Measurements from ENCODE around the gene MARCHF3.
"Not testable (repeated sequence)": the region's sequence is repeated elsewhere in the genome, so short reads cannot be mapped to it uniquely, and the experiment has no call there.

The MARCHF3 gene

DNA sequence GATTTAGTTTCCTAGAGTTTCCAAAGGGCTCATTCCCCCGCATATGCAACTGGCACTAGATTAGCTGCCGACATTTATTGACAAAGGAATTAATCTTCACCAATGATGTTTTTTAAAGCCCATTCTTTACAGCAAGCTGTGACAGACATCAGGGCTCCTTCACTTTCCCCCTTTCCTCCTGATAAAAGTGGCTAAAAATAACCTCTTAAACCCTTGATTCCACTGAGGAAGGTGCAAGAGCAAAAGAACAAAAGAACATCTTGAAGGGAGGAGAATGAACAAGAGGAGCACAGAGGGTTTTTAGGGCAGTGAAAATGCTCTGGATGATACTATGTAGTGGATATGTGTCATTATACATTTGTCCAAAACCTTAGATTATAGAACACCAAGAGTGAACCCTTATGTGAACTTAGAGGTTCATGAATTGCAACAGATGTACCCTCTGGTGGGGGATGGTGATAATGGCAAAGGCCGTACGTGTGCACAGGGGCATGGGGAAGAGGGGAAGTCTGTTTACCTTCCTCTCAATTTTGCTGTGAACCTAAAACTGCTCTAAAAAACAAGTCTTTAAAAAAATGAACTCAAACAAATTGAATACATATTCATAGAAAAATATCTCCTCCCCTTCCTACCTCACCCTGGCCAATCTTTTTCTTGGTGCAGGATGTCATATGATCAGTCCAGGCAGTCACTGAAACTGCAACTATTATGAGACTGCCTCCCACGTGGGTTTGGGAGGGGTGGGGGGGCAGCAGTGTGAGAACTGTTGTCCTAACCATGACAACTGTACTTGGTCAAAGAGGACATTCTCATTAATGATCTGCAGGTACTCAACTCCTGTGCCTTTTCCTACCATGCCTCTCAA, 83.0 kb downstream of the MARCHF3 start:
- DNase-seq: no peak

DNA sequence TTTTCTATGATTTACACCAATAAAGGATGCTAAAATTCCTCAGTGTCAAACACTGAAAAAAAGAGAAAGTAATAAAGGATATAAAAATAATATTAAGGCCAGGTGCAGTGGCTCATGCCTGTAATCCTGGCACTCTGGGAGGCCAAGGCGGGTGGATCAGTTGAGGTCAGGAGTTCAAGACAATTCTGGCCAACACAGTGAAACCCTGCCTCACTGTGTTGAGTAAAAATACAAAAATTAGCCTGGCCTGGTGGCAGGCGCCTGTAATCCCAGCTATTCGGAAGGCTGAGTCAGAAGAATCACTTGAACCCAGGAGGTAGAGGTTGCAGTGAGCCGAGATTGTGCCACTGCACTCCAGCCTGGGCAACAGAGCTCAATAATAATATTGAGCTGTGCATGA, 87.5 kb downstream of the MARCHF3 start:
- DNase-seq: not testable (repeated sequence)

DNA sequence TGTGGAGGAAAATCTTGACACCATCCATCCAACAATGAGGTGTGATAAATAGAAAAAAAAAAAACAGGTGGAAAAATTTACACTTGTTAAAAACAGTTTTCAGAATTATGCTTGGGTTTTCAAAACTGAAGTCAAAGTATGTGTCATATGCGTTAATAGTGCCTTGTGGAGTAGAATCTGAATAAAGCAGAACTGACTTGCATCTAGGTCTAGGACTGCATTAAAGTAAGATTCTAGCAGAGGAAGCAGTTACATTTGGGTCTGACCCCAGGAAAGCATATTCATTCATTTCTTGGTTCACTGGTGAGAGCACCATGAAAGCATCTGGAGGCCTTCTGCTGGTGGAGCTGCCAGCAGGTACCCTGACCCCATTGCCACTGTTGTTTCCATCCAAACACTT, 89.0 kb downstream of the MARCHF3 start:
- no peak for DNase-seq

DNA sequence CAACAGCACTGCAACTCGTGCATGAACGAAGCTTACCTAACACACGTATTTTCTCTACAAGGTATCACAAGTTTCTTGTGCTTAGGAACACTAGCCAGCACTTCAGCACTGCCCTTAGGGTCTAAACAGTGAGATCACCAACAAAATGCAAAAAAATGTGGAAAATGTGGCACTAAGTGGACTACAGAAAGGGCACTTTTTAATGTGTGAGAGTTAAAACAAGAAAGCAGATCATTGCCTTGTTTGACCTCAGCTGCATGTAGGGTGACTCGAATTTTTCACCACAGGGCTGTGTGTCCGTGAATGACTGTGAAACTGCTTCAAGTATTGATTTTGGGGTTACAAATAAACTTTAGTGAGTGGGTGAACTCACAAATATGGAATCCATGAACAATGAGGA, 90.5 kb downstream of the MARCHF3 start:
- no peak for DNase-seq

DNA sequence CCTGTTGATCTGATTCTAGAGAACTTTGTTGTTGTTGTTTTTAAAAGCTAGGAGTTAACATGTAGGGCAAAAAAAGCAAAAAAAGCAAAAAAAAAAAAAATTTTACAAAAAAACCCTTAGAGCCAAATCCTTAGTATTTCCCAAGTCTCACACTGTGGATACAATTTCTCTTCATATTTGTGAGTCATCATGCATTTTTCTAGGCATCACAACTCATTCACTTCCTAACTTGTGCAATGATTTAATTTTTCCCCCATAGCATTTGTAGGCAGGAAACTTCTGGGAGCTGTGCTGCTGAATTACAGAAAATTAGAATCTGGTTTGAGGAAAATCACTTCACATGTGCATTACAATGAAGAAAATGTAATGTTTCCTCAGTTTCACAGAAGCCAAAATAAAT, 91.9 kb downstream of the MARCHF3 start:
- no peak for DNase-seq

DNA sequence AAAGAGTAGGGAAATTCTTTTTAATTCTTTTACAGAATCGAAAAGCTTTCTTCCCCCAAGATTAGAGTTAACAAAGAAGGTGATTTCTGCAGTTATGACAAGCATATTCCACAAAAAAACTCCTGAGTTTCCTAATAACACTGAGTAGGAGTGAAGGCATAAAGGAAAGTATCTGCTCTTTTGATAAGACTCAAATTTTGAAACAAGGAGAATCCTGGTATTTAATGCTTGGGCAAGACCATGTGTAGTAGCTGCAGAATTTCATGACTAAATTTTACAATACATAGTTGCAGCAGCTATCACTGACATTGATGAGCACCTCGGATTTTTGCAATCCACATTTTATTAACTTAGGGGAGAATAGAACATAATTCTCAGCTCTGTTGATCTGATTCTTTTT, 92.6 kb downstream of the MARCHF3 start:
- no peak for DNase-seq

DNA sequence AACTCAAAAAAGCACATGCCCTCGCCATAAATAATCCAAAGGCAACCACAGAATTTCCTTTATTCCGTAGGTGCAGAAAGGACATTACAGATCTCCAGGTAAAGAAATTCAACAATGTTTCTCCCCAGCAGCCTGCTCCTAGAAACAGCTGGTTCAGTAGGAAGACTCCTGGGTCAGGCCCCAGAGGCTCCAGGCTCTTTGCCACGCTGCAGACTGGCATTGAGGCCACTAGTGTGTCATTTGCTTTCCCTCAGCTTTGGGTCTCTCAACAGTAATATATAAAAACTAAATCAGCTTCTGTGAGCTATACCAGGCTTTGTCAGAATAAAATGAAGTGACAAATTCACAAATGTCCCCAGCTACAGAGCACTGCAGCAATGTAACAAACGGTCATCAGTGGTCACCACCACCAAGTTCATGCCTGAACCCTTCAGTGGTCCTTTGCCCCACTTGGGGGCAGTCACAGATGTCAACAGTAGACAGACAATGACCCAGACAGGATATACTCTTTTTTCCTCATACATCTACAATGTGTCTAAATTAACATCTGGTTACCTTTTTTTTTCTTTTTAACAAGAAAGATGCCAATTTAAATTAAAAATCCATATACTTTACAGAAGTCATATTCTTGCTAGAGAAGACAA, 93.5 kb downstream of the MARCHF3 start:
- no peak for DNase-seq

DNA sequence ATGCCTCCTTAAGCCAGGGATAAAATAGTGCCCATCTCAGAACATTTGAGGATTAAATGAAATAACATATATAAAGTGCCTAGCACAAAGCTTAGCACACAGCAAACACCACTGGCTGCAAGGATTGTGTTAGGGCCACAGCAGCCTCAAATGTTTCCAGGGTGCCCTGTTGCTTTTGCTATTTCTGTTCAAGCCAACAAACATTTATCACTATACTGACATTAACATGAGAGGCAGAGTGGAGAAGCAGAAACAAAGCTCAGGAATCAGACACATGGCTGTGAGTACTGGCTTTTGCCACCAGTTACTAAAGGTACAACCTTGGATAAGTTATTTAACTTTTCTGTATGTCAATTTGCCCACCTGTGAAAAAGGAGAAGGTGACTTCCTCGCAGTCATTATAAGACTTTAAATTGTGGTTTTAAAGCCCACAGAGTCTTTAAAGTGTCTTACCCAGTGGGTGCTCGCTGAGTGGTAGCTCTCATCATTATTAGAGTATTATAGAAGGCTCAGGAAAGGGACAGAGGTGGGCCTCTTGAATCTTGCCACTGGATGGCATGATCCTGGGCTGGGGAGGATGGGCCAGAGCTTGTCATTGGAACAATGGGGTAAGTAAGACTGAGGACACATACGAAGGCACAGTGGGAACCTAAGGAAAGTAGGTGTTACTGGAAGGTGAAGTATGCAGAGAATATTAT, 98.2 kb downstream of the MARCHF3 start:
- DNase-seq: no peak

DNA sequence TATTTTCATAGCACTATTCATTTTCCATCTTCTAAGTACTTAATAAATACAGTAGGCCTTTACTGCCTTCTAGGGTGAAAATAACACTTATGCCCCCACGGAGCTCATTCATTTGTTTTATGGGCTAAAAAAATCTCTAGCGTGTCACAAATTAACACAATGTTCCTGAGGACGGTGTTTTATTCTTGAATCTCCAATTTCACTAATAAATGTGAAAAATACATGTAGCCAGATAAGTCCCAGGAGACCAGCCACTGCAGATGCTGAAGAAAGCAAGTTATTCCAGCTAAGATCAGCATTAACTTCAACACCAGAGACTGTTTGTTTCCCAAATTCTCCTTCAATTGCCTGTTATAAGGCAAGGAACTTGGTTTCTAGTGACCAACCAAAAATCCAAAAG, 102.3 kb downstream of the MARCHF3 start:
- DNase-seq: no peak

DNA sequence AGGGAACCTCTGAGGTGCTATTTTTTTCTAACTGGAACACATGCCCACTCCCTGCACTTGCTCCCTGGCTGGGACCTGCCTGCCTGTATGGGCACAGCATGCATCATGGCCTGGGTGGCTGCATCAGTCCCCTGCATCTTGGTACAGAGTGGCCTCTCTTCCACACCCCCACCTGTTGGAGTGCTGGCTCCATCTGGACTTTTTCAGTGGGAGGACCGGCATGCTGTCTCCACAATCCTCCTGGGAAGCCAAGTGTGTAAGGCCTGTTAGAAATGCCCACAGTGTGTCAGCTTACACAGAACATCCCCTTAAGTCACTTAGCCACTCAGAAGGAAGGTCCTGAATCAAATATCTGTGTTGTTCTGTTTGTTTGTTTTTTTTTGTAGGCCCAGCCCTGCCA, 102.9 kb downstream of the MARCHF3 start:
- DNase-seq: no peak

DNA sequence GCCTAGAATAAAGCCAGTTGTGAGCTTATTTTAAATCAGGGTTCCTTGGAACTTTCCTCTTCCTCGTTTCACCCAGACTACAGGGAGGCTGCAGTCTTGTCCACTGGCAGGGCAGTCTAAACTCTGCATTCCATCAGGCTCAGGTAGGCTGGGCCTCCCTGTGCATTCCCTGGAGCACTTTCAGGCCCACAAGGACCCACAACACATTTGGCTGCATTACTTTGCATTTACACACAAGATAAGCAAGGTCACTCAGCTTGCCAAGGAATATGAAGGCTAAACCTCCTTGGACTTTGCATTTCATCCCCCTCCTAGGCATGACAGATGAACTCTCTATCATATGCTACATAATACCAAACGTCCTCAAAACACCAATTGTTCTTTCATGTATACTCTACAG, 104.2 kb downstream of the MARCHF3 start:
- no peak for DNase-seq

DNA sequence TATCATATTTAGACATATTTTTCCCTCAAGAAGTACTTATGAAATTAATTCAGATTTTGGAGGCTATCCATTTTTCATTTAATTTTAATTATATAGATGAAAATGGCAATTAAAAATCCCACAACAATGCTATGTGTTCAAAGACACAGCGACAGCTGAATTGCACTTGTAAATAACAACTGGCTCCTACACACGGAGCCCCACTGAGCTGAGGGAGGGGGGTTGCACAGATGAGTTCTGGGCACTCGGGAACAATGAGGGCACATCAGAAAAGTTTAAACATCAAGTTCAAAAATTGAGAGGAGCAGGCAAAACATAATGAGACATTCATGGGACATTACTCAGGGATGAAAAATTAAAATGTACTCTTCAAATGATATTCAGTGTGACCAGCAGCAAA, 104.9 kb downstream of the MARCHF3 start:
- no peak for DNase-seq

DNA sequence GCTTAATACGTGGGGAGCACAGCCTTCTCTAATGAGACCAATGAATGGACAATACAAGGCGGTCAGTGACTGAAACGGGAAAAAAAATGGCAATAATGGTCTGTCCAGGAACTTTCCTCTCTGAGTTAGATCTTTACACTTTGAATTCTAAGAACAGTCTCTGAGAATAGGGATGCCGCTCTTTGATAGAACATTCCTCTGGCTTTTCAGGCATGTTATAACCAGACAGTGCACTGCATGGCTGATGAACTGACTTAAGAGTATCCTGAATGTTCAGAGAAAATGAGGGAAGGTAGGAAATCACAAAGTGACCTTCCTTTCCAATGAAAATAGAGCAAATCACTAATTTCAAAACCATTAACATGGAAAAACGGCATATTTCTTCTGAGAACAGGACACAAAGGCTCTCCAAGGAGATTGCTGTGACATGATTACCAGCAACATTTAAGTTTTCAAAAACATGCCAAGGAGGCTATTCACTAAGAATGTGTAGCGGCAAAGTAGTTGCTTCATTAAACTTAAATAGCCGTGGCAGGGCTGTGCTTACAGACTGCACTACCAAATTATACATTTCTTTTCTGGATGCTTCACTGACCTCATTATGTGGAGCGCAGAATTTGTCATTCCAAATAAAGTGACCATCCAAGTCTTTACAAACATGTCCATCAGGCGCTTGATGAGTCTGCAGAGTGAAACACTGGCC, 105.9 kb downstream of the MARCHF3 start:
- DNase-seq: no peak

DNA sequence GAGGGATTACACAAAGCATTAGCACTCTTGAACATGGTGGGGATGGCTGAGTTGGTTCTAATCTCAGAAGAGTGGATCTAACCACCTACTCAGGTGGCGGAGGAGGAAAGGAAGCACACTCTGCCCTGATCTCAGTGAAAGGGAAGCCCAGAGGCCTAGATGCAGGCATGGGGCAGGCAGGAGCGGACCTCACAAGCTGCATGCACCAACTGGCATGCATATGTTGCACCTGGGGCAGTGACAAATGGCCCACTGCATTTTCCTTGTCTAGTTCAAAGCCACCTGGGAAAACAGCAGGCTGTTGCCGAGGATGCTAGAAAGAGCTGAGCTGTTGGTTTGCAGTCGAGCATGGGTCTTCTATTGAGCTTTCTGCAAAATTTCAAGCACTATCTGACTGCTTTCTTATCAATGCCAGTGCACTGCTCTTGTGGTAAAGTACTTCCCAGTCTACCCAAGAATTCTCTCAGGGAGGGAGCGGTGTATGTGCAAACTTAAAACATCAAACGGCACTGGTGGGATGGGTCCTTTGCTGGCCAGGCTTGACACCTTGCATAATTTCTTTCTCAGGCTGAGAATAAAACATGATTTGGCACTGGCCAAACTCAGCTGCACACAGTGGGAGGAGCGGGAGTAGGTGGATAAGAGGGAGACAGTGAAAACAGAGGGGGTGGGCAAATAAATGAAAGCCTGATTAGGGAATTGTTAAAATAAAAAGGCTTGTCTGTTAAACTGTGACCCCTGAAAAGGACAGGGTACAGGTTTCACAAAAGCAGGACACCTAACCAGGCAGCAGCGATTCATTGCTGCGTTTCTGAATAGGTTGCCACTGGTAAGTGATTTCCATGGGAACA, 108.9 kb downstream of the MARCHF3 start:
- no peak for DNase-seq

DNA sequence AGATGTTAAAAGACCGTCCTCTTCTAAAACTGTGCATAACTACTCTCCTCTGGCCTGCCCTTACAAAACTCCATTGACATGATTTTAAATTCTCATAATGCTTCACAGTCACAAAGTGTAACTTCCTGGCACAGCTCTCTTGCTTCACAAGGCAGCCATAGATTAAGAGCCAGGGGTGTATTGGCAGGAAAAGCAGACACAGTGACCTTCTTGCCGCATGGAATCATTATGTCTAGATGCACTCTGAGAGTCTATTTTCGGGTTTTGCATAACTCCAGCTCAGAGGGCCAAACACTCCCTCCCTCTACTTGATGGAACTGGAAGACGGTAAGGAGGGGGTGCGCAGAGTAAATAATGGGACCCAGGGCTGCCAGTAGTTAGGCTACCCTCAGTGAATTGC, 110.1 kb downstream of the MARCHF3 start:
- DNase-seq: no peak

DNA sequence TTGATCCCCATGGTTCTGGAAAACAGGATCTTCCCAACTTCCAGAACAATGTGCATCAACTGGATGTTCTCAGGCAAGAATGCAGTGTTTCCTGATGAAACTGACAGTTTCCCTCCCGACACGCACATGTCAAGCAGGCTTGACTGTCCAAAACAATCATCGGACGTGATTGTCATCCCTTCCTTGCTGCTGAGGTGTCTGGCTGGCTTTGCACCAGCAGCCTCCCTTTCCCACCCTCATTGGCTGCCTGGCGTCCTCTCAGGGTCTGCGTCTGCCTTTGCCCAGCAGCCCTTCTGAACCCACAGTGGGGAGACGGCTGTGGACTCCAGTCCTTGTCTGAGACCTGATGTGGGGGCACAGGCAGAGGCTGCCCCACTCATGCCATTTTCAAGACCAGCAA, 110.8 kb downstream of the MARCHF3 start:
- DNase-seq: no peak

DNA sequence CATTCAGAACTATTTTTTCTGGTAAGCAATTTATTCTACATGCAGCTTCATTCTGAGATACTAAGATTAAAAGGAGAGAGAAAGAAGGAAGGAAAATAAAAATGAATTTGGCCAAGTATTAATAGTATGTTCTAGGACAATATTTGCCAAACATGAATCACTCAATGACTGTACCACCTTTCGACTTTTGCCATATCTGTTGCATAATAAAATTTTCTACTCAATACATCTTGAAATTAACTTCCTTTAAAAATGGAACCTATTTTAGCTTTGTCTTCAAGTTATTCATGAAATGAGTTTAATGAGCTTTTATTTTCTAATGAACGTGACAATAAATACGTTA, 111.8 kb downstream of the MARCHF3 start:
- DNase-seq: no peak

DNA sequence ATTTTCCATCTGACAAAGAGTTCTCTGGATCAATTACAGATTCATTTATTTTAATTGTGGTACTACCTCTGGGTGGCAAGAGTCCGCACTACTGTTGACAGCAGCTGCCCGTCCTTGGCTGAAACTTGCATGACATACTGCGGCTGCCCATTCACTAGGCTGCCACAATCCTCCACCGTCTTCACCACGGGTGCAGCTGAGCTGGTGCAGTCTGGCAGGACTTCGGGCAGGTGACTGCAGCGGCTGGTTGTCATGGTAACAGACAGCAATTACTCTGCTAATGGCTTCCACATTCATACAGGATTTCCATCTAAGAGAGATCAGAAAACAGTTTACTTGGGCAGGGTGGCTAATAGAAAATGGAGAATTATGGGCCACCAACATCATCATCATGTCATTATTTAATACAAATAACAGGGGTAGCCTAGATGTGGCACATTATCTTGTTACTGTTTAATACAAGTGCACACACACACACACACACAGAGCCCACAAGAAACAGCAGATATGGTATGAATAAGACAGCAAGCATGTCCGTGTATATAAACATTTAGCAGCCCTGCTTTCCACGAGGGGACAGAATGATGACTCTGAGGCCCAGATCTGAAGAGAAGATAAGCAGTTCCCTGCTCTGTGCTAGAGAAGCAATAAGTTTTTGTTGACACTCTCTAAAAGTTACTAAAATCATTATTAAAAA, 112.3 kb downstream of the MARCHF3 start:
- DNase-seq: no peak

DNA sequence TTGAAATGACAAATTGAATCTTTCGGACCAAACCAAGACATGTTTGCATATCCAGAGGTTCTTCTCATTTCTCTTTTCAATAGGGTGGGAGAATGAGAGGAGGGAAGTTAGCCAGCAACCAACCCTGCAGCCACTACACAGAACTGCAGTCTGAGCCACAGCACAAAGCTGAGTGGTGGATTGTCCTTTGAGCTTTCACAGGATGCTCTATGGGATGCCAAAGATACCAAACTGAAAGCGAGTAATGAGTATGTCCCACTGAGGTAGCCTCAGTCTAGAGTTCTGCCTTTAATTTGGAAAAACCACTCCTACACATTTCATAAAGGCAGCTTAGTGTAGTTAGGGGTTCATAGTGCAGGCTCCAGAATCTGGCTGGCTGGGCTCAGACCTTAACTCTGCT, 114.9 kb downstream of the MARCHF3 start:
- DNase-seq: no peak

DNA sequence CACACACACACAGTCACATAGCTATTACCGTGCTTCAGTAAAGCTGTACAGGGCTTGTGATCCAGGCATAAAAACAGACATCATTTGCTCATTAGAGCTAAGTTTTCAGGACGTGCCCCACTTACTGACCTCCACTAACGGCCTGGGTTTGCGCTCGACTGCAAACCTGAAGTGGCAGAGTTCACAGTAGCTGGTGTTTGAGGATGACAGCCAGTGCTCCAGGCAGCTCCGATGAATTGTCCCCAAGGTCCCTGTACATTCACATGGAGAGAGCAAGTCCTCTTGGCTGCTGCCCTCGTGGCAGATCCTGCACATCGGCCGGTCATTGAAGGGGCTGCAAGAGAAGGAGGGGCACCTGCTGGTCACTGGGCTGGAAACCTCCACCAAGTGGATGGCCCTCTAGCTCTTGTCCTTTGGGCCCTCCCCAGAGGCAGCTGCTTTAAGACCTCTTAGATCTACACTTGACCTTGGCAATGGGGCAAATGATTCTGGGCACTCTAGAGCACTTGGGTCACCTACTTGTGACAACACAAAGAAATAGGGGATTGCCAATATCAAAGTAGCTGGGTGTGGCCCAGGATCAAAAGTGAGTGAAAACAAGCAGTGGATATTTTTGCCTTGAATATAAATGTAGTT, 115.4 kb downstream of the MARCHF3 start:
- no peak for DNase-seq

DNA sequence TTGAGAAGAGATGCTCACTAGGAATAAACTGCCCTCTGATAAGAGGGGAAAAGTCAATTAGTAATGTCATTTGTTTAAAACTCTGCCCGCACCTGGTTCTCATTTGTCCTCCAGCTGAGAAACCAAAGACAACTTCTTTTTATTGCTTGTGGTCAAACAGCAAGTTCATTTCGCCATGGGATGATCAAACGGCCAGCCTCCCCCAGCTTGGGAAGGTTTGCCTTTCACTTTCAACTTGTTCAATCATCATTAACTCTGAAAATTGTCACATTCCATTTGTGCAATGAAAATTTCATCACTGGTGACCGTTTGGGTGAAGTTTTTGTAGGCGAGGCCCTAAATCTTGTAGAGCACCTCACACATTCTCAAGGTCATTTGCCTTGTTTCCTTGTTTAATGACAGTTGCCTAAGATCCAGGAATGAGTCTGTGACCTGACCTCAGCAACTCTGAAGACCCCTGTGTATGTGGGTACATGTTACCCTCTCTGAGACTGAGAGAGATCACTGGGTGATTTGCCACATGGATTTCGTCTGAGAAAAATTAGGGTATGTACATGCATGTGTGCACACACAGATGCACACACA, 117.7 kb downstream of the MARCHF3 start:
- DNase-seq: no peak
